Left kidney (tissue), 2 donors: ENCODE data around the gene XG. TPM values are rescaled to one million over a fixed set of nuclear protein-coding genes. Genes with fewer than 3 reads are reported as not detected.

Experiments used
- DNase-seq: peaks from one replicate; pipeline ENCODE4 v3.0.0-alpha.2; 2013
- polyA plus RNA-seq: library from polyadenylated mRNA; unstranded; fragments of 120-200 nt; gene quantifications from one replicate; pipeline ENCODE4 v1.2.1, GENCODE V29; 2013; ENCODE audit not compliant: insufficient read length

Gene XG
- polyA plus RNA-seq, 1 donor = 0.65 TPM

- DNase-seq = no peak
Observed at GRCh38 chrX:2819345-2820135, 67.7 kb downstream of the XG start.

GRCh38 chrX:2820136-2820771 lies 68.4 kb downstream of the XG start:
- DNase-seq = no peak

GRCh38 chrX:2823795-2824386 lies 72.1 kb downstream of the XG start:
- DNase-seq = no peak

- DNase-seq = no peak
Observed at GRCh38 chrX:2824886-2825285, 73.0 kb downstream of the XG start.

- DNase-seq = peak; percentile 50
Observed at GRCh38 chrX:2828344-2828958, 76.6 kb downstream of the XG start, which contains the start of gene GYG2. Gene GYG2 (plus strand): TSS chrX:2828930. CDS start chrX:2830189, 1,259 bp downstream.

- no peak for DNase-seq
Observed at GRCh38 chrX:2828959-2829411, 77.1 kb downstream of the XG start.

- no peak for DNase-seq
Observed at GRCh38 chrX:2829469-2830246, 77.8 kb downstream of the XG start.

- DNase-seq = no peak
Observed at GRCh38 chrX:2831471-2832228, 79.8 kb downstream of the XG start.

GRCh38 chrX:2837961-2838360 lies 86.1 kb downstream of the XG start:
- no peak for DNase-seq

GRCh38 chrX:2840961-2841360 lies 89.1 kb downstream of the XG start:
- DNase-seq = no peak

- no peak for DNase-seq
Observed at GRCh38 chrX:2841537-2841936, 89.7 kb downstream of the XG start.

GRCh38 chrX:2846992-2847391 lies 95.2 kb downstream of the XG start:
- no peak for DNase-seq

- no peak for DNase-seq
Observed at GRCh38 chrX:2848871-2849301, 97.0 kb downstream of the XG start.

- no peak for DNase-seq
Observed at GRCh38 chrX:2854918-2855317, 103.1 kb downstream of the XG start.

GRCh38 chrX:2855761-2856160 lies 103.9 kb downstream of the XG start:
- DNase-seq = no peak

- no peak for DNase-seq
Observed at GRCh38 chrX:2857566-2857965, 105.7 kb downstream of the XG start.

- no peak for DNase-seq
Observed at GRCh38 chrX:2859197-2859797, 107.5 kb downstream of the XG start.

GRCh38 chrX:2862404-2862803 lies 110.6 kb downstream of the XG start:
- DNase-seq = no peak

- DNase-seq = no peak
Observed at GRCh38 chrX:2863646-2864045, 111.8 kb downstream of the XG start.
